Sciatic nerve (tissue), 2 donors: ENCODE results near the gene FBN1. TPM values are rescaled to one million over a fixed set of nuclear protein-coding genes. Genes with fewer than 3 reads are reported as not detected.

Source experiments
- ATAC-seq: fragments of 200-7000 bp; cut with Tn5 transposase; one replicate; pipeline ENCODE4 v1.9.1; 2020; ENCODE audit warnings: mild to moderate bottlenecking, moderate library complexity
- DNase-seq: peaks from one replicate; pipeline ENCODE4 v3.0.0-alpha.2; 2020; ENCODE audit warnings: low spot score
- intact Hi-C: fragments of 100-400 bp; cut with DNase I; formaldehyde crosslinking; loops from one replicate; pipeline ENCODE4 v1.14.2; 2022
- total RNA-seq: library from RNA; stranded (reverse); fragmentation: NEBNext Ultra II Directional; extraction: Animal tissue kit (Norgen Biotek cat#: 25700); gene quantifications from one replicate; pipeline ENCODE4 v1.2.1, GENCODE V29; 2021
- donor health status: DM: no; HTN: no; CAD: no.
- donor health status: DM: no; HTN: no; CAD: no.

The FBN1 gene
- total RNA-seq, 1 donor from 2014 or later = 135 TPM

- intact Hi-C loops = no loop called here
- DNase-seq = no peak
- ATAC-seq = no peak
Observed at GRCh38 chr15:48565560-48566482, 79.7 kb downstream of the FBN1 start.

DNA sequence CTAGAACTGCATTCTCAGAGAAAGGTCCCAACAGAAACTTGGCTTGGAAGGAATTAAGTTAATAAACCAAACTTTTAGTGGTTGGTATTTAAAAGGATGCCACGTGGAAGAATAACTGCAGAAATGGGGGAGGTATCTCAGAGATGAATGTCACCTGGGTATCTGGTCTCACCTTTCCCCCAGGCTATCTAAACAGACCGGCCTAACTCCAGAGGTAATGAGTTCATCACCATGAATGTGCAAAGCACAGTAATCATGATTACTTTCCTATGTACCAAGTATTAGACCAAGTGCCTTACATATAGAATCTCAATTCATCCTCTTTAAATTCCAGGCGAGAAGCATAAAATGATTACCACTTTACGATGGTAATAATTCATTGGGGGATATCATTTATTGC is 80.8 kb downstream of the FBN1 start:
- no peak for ATAC-seq
- intact Hi-C loops = no loop called here
- no peak for DNase-seq

GRCh38 chr15:48563934-48564333 is 81.6 kb downstream of the FBN1 start:
- no peak for ATAC-seq
- no peak for DNase-seq
- intact Hi-C loops = no loop called here

DNA sequence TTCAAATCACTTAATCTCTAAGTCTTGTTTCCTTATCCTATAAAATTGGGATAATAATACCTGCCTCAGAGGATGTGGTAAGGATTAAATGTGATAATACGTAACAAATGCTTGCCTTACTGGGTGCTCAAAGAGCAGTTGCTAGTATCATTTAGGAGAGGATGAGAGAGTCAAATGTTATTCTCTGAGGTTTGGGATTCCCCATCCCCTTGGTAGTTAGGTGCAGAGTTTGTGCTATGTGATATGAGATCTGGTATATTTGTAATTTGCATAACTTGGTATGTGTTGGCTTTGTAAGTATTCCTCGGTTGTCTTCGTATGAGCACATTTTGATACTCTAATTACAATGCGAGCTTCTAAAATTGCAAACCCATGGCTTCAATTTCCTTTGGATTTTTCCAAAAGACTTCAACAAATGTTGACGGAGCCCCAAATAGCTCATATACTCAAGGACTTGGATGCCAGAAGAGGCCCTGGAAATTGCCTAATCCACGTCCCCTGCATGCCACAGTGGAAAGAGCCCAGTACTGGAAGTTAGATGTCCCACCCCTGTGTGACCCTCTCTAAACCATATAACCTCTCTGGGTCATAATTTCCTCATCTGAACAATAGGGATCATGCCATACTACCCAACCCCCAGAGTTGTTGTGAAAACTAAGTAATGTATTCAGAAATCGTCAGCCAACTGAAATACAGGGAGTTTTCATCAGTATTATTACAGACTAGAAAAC is 85.0 kb downstream of the FBN1 start:
- DNase-seq (no peak), ATAC-seq (peak; percentile 91)
- intact Hi-C loops = no loop called here

GRCh38 chr15:48559285-48559684 is 86.2 kb downstream of the FBN1 start:
- DNase-seq = no peak
- intact Hi-C loops = no loop called here
- ATAC-seq = peak; percentile 70

DNA sequence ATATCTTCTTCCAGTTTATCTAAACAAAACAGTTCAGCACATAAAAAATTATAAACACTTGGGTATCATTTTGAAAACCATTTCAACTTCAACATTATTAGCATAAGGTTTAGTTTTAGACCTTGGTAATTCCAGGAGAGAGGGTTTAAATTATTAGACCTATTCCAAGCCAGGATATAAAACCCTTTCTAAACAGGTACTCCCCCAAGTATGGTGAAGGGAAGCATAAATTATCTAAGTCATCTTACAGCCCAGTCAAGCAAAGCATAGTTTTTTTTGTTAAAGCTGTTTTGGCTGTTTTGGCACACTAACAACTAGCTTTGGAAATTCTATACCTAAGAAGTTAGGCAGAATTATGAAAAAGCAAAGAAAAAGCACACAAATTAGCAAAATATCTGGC is 87.3 kb downstream of the FBN1 start:
- no peak for DNase-seq
- ATAC-seq = no peak
- intact Hi-C loops = no loop called here

- ATAC-seq (no peak), DNase-seq (no peak)
- intact Hi-C loops = no loop called here
Observed at GRCh38 chr15:48557335-48557734, 88.2 kb downstream of the FBN1 start.

- DNase-seq = no peak
- ATAC-seq = no peak
- intact Hi-C loops = no loop called here
Observed at GRCh38 chr15:48556159-48556897, 89.2 kb downstream of the FBN1 start.

DNA sequence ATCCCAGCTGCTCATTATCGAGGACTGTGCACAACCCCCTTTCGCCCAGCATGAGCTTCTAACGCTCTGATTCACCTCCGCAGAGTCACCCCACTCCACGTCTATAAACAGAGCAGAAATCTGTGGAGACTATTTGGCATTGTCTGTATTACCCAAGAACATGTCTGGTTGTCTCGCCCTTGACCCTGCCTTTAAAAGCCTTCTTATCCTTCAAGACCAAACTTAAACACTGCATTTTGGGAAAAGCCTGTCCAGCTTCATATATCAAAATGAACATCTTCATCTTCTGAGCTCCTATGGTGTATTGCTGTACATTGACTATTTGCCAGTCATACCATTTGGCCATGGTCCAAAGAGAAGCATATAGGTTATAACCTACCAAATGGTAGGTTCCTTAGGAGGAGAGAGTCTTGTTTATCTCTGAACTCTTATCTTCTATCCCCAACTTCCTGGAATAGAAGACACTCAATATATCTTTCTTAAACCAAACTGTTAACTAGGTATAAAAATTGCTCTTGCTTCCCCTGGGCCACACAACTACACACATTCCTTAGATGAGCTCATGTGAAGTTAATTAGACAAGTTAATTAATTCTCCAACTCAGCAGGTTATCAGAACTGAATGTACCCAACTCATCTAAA is 90.1 kb downstream of the FBN1 start:
- ATAC-seq = no peak
- intact Hi-C loops = no loop called here
- DNase-seq = no peak

DNA sequence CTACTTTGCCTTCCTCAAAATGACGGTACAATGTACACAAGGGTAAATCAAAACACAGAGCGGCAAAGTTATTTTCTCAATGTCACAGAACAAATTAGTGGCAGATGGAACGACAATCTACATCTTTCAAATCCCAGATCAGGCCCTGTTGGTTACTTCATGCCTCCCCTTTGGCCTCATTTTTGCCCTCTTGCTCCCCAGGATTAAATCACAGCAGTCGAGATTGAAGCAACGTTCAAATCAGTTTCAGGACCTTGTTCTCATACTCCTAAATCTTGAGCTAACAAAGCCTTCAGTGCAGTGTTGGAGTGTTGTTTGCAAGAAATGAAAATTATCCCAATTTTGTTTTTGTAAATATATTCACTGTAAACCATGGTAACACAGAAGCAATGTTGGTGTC is 91.4 kb downstream of the FBN1 start:
- ATAC-seq = no peak
- DNase-seq = no peak
- intact Hi-C loops = no loop called here

- DNase-seq (no peak), ATAC-seq (no peak)
- intact Hi-C loops = no loop called here
Observed at GRCh38 chr15:48553559-48553958, 92.0 kb downstream of the FBN1 start.

GRCh38 chr15:48550822-48551525 is 94.5 kb downstream of the FBN1 start:
- DNase-seq = no peak
- intact Hi-C loops = no loop called here
- ATAC-seq = no peak

- no peak for ATAC-seq
- no peak for DNase-seq
- intact Hi-C loops = no loop called here
Observed at GRCh38 chr15:48548455-48548854, 97.1 kb downstream of the FBN1 start.

DNA sequence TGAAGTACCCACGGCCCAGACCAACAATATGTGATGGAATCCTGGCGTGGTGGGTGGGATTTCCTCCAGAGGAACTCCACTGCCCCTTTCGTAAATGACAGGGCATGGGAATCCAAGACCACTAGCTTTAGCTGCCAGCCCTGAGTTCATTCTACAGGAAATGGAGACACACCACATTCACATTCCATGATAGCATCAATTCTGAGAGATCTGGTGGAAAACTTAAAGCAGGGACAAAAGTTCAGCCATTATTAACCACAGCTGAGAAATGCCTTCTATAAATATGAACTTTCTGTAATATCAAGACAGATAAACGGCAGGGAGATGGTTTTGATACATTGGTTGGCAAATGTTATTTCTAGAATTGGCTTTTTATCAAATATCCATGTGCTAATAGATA is 98.2 kb downstream of the FBN1 start:
- DNase-seq = no peak
- intact Hi-C loops = no loop called here
- no peak for ATAC-seq

- DNase-seq (no peak), ATAC-seq (no peak)
- intact Hi-C loops = no loop called here
Observed at GRCh38 chr15:48546296-48546695, 99.2 kb downstream of the FBN1 start.

DNA sequence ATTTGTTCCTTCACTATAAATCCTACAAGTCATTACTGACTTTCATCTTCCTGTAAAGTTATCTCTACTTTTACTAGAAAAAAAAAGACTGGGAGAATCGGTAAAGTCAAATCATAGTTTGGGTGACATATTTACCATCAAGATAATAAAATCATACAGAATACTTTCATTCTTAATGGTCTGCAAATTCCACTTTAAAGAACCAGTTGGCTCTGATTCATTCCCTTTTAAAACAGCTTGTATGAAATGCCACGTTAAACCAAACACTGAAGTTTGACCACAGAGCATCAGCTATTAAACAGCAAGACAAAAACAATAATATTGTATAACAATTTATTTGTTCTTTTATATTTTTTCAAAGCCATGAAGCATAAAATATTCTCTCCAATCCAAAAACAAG is 100.7 kb downstream of the FBN1 start:
- ATAC-seq = no peak
- intact Hi-C loops = no loop called here

DNA sequence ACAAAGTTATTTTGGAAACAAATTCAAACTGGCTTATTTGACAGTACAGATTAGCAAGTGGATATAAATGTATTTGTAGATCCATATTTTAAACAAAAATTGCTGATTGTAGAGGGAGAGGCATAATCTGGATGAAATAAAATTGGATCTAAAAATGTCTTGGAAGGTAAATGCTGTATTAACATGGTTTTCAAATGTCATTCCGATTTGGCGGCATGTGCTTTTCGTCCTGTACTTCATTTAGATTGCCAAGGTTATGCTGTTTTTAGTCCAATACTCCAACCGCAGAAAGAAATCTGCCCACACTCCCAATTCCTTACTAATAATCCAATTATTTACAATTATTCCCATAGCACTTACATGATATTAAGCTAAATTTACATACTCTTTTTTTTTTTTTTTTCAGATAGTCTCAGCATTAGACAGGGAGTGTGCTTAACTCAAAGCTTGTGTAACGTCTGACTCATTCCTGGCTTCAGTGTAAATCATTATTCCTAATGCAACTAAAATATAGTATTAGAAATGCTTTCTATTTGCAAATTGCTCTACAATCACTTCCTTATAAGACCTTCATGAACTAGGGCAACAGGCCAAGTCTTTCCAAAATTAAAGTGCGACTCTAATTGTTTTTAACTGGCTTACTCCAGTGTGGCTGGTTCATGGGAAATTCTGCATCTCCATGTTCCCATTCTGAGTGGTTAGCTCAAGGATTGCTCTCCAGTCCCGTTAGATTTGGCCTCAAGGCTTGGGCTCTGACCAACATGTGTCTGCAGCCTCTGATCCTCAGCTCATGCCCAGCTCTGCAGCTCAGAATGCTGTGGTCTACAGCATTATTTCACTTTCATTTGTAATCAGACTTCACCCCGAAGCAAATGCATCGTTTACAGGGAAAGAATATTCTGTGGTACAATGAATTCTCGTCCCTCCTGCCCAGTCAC is 103.9 kb downstream of the FBN1 start:
- ATAC-seq = peak; percentile 76
- intact Hi-C loops = no loop called here
- DNase-seq = no peak

More for the DNA sequence above, 100.7 kb downstream of the FBN1 start:
- no peak for DNase-seq

DNA sequence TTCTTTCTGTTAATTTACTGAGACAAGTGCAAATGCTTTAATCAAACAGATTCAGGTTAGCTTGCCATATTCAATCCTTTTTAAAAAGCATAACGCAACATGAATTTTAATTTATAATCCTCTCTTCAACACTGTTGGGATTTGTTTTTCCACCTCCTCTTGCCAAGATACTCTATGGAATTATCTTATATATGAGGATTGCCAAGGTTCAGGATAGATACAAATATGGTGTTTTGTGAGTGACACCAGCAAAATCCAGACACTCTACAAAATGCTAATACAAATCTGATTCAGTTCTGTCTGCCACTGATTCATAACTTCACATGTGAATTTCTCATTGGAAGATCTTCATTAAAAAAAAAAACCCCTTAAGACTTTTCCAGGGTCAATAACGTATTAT is 104.8 kb downstream of the FBN1 start:
- ATAC-seq = no peak
- no peak for DNase-seq
- intact Hi-C loops = no loop called here
